GM06990 (cell line): ENCODE data around the gene JAG1.

Experiments
- DNase-seq: peaks from one replicate; pipeline ENCODE4 v3.0.0-alpha.2; 2011; ENCODE audit not compliant: insufficient read length; ENCODE audit errors: extremely low read depth
- H3K27me3 ChIP-seq: replicated peaks from 2 replicates; pipeline ENCODE4 v1.6.0; 2011; ENCODE audit warnings: low read length; ENCODE audit not compliant: control insufficient read depth, insufficient read depth
- H3K36me3 ChIP-seq: 2 replicates; pipeline ENCODE4 v1.5.1; 2011; ENCODE audit warnings: low read length; ENCODE audit not compliant: control insufficient read depth, insufficient read depth
- H3K4me3 ChIP-seq: replicated peaks from 2 replicates; pipeline ENCODE4 v1.5.1; 2011; ENCODE audit warnings: low read depth, mild to moderate bottlenecking, control low read depth, low read length
- TF ChIP-seq, protein P1 (sequence below): IDR thresholded peaks from 2 replicates; pipeline ENCODE4 v1.5.1; 2011; ENCODE audit warnings: low read length, control low read depth, mild to moderate bottlenecking, inconsistent platforms; ENCODE audit not compliant: insufficient read depth, poor library complexity, severe bottlenecking

Gene JAG1

GRCh38 chr20:10662151-10662550 lies 11.6 kb downstream of the JAG1 start:
- DNase-seq = no peak
- H3K4me3 ChIP-seq = no peak overlapping the region
- H3K36me3 ChIP-seq = no peaks in the 10 kb centered on the region; the same call in 1 of the 2 replicates
- no peaks in the 10 kb centered on the region; the same call in none of the 2 replicates for H3K27me3 ChIP-seq
- TF ChIP-seq, protein P1, sequence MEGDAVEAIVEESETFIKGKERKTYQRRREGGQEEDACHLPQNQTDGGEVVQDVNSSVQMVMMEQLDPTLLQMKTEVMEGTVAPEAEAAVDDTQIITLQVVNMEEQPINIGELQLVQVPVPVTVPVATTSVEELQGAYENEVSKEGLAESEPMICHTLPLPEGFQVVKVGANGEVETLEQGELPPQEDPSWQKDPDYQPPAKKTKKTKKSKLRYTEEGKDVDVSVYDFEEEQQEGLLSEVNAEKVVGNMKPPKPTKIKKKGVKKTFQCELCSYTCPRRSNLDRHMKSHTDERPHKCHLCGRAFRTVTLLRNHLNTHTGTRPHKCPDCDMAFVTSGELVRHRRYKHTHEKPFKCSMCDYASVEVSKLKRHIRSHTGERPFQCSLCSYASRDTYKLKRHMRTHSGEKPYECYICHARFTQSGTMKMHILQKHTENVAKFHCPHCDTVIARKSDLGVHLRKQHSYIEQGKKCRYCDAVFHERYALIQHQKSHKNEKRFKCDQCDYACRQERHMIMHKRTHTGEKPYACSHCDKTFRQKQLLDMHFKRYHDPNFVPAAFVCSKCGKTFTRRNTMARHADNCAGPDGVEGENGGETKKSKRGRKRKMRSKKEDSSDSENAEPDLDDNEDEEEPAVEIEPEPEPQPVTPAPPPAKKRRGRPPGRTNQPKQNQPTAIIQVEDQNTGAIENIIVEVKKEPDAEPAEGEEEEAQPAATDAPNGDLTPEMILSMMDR = no peak

GRCh38 chr20:10661261-10661660 lies 12.5 kb downstream of the JAG1 start:
- no peak for DNase-seq
- H3K36me3 ChIP-seq = no peaks in the 10 kb centered on the region; the same call in 1 of the 2 replicates
- H3K4me3 ChIP-seq = no peak overlapping the region
- TF ChIP-seq, protein P1 = no peak
- H3K27me3 ChIP-seq = no peaks in the 10 kb centered on the region; the same call in none of the 2 replicates

DNA sequence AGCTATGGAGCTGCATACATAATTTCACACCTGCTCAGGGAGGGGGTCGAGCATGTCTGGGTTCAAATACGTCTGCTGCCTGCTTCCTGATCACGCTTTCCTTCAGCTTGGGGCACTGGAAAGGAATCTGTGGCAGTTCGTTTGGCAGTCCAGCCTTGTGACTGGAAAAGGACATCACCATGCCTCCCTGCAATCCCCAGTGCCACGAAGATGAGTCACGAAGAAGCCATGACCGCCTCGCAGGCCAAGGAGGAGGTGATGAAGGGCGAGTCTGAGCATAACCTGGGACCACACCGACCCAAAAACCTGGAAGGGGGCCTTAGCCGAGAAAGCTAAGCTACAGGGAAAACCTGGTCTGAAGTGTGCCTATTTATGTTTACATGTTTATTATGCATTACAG lies 13.1 kb downstream of the JAG1 start:
- H3K27me3 ChIP-seq = no peaks in the 10 kb centered on the region; the same call in none of the 2 replicates
- TF ChIP-seq, protein P1 = no peak
- no peak overlapping the region for H3K4me3 ChIP-seq
- DNase-seq = no peak
- H3K36me3 ChIP-seq = no peaks in the 10 kb centered on the region; the same call in 1 of the 2 replicates

- TF ChIP-seq, protein P1 = no peak
- Histone ChIP-seq H3K4me3 (no peak overlapping the region), H3K36me3 (no peaks in the 10 kb centered on the region; the same call in 1 of the 2 replicates), H3K27me3 (no peaks in the 10 kb centered on the region; the same call in none of the 2 replicates)
- DNase-seq = no peak
Measured at GRCh38 chr20:10659651-10660601, 13.9 kb downstream of the JAG1 start.

- Histone ChIP-seq H3K27me3 (no peaks in the 10 kb centered on the region; the same call in none of the 2 replicates), H3K36me3 (no peaks in the 10 kb centered on the region; the same call in 1 of the 2 replicates), H3K4me3 (no peak overlapping the region)
- TF ChIP-seq, protein P1 = no peak
- DNase-seq = no peak
Measured at GRCh38 chr20:10658876-10659632, 14.7 kb downstream of the JAG1 start.
